ENCODE data around the gene COL9A3. TPM values are rescaled to one million over a fixed set of nuclear protein-coding genes. Genes with fewer than 3 reads are reported as not detected.

COL9A3 gene
- total RNA-seq, 2 experiments from 2014 or later: not detected

DNA sequence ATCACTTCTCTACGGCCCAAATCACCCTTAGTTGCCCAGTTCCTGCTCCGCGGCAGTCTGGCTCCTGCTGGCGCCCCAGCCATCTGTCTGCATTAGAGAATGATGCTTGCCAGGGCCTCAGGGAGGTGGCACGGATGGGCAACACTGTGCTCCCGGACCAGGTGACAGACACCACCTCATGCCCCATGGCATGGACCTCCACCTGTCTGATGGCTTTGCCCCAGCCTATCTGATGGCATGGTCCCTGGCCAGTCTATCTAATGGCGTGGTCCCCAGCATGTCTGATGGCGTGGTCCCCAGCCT lies 39.4 kb upstream of the COL9A3 start:
- H3K4me1 ChIP-seq (ENCODE audit: insufficient read depth, low read length): peaks cover 54% of the 10 kb centered on the region
- H3K27me3 Mint-ChIP-seq: no peaks in the 10 kb centered on the region
- no peaks in the 10 kb centered on the region for H3K36me3 Mint-ChIP-seq (ENCODE audit: low read depth)
- peaks cover 0 to 9% of the 10 kb centered on the region in 2 experiments for H3K9me3 ChIP-seq (ENCODE audit: control insufficient read depth in 1 of 2, insufficient read depth in 1 of 2, low read length in 2 of 2)
- CTCF ChIA-PET: no interaction called here
- peak overlapping the region; percentile 7 to 18 for H3K27ac ChIP-seq (ENCODE audit: low read depth in 1 of 2, low read length in 2 of 2)
- no peaks in the 10 kb centered on the region for H3K36me3 ChIP-seq (ENCODE audit: insufficient read depth, low read length)
- no peak overlapping the region for H3K4me3 ChIP-seq (ENCODE audit: low read length)
- no peaks in the 10 kb centered on the region for H3K27me3 ChIP-seq (ENCODE audit: control insufficient read depth in 1 of 2, insufficient read depth in 2 of 2, low read length in 2 of 2)
- no peaks in the 10 kb centered on the region for H3K9me3 Mint-ChIP-seq
- no peak for DNase-seq
- H3K4me1 Mint-ChIP-seq (ENCODE audit: low read depth): peaks cover 56% of the 10 kb centered on the region
- ATAC-seq (ENCODE audit: poor library complexity): no peak
- H3K4me3 Mint-ChIP-seq: no peak overlapping the region
- no peak for TF ChIP-seq CTCF (IDR thresholded peaks at IDR 0.05)
- H3K27ac Mint-ChIP-seq: peak overlapping the region; percentile 92
- POLR2A ChIA-PET: no interaction called here
- intact Hi-C loops (cut with DNase I, micrococcal nuclease): loop anchor here (1.0 to 2.0 kb wide), 3 partner anchors 16 to 37 kb away; no protein-coding TSS in a partner anchor

DNA sequence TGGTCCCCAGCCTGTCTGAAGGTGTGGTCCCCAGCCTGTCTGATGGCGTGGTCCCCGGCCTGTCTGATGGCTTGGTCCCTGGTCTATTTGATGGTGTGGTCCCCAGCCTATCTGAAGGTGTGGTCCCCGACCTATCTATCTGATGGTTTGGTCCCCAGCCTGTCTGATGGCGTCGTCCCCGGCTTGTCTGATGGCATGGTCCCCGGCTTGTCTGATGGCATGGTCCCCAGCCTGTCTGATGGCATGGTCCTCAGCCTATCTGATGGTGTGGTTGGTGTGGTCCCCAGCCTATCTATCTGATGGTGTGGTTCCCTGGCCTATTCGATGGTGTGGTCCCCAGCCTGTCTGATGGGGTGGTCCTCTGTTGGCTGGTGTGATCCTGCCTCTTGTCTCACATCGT lies 38.8 kb upstream of the COL9A3 start:
- Mint-ChIP-seq H3K27me3 (no peaks in the 10 kb centered on the region), H3K9me3 (no peaks in the 10 kb centered on the region), H3K27ac (peak overlapping the region; percentile 24), H3K4me3 (no peak overlapping the region), H3K4me1 (ENCODE audit: low read depth) (peaks cover 56% of the 10 kb centered on the region), H3K36me3 (ENCODE audit: low read depth) (no peaks in the 10 kb centered on the region)
- ChIA-PET POLR2A (no interaction called here), CTCF (no interaction called here)
- intact Hi-C loops (cut with DNase I, micrococcal nuclease): no loop called here
- H3K9me3 ChIP-seq (ENCODE audit: control insufficient read depth in 1 of 2, insufficient read depth in 1 of 2, low read length in 2 of 2): peaks cover 0 to 9% of the 10 kb centered on the region in 2 experiments
- ATAC-seq (ENCODE audit: poor library complexity): no peak
- no peak overlapping the region for H3K4me3 ChIP-seq (ENCODE audit: low read length)
- TF ChIP-seq CTCF (IDR thresholded peaks at IDR 0.05): no peak
- no peak overlapping the region for H3K27ac ChIP-seq (ENCODE audit: low read depth in 1 of 2, low read length in 2 of 2)
- no peak for DNase-seq
- peaks cover 53% of the 10 kb centered on the region for H3K4me1 ChIP-seq (ENCODE audit: insufficient read depth, low read length)
- no peaks in the 10 kb centered on the region for H3K36me3 ChIP-seq (ENCODE audit: insufficient read depth, low read length)
- no peaks in the 10 kb centered on the region for H3K27me3 ChIP-seq (ENCODE audit: control insufficient read depth in 1 of 2, insufficient read depth in 2 of 2, low read length in 2 of 2)

DNA sequence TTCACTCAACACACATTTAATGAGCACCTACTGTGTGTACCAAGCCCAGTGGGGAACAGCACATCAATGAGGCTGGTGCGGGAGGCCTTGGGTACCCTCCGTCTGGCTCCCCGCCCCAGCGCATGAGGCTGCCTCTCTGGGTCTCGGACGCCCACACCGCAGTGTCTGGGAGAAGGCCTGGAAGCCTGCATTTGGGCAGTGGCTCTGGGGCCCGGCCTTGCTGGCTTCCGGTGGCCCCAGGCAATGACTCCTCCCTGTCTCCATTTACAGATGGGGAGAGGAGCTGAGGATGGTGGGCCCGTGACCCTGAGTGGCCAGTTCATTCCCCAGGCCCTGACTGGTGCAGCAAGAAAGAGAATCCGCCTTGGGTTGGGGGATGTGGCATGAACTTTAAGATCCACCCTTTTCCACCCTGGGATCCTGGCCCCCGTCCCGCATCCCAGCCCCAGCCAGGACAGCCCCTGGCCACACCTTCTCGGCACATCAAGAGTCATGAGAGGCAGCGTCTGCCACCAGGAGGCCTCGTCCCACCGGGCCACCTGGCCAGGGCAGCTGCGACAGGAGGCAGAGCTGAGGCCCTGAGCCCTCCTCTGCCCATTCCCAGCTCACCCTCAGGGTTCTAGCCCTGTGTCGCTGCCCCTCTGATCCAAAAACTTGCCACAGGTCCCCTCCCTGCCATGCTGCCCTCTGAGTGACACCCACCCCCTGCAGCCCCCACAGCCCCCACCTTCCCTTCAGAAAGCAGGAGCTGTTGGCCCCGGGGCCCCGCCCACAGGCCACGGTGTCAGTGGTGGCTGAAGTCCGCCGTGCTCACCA lies 38.0 kb upstream of the COL9A3 start:
- intact Hi-C loops (cut with DNase I, micrococcal nuclease): no loop called here
- H3K4me1 Mint-ChIP-seq (ENCODE audit: low read depth): peaks cover 49% of the 10 kb centered on the region
- Histone ChIP-seq H3K27me3 (ENCODE audit: control insufficient read depth in 1 of 2, insufficient read depth in 2 of 2, low read length in 2 of 2) (no peaks in the 10 kb centered on the region), H3K36me3 (ENCODE audit: insufficient read depth, low read length) (no peaks in the 10 kb centered on the region), H3K4me1 (ENCODE audit: insufficient read depth, low read length) (peaks cover 45% of the 10 kb centered on the region), H3K9me3 (ENCODE audit: control insufficient read depth in 1 of 2, insufficient read depth in 1 of 2, low read length in 2 of 2) (peaks cover 0 to 9% of the 10 kb centered on the region in 2 experiments), H3K4me3 (ENCODE audit: low read length) (no peak overlapping the region), H3K27ac (ENCODE audit: low read depth in 1 of 2, low read length in 2 of 2) (no peak overlapping the region)
- no peak overlapping the region for H3K4me3 Mint-ChIP-seq
- no peaks in the 10 kb centered on the region for H3K9me3 Mint-ChIP-seq
- ATAC-seq (ENCODE audit: poor library complexity) (no peak), DNase-seq (no peak)
- peak overlapping the region; percentile 24 for H3K27ac Mint-ChIP-seq
- H3K27me3 Mint-ChIP-seq: no peaks in the 10 kb centered on the region
- ChIA-PET CTCF (no interaction called here), POLR2A (interaction anchor here (0.6 to 2.1 kb wide), 4 partner anchors 15 to 48 kb away, joined by 3 to 9 read pairs (median 4); partner anchors contain the start of gene MRGBP)
- TF ChIP-seq CTCF (IDR thresholded peaks at IDR 0.05): no peak
- no peaks in the 10 kb centered on the region for H3K36me3 Mint-ChIP-seq (ENCODE audit: low read depth)
